OCI-LY7 (cell line): ENCODE data around the gene TNIK. TPM values are rescaled to one million over a fixed set of nuclear protein-coding genes. Genes with fewer than 3 reads are reported as not detected.

Source experiments
- BruUV-seq: library from RNA; stranded (reverse); fragments of 400-500 nt; replicated peaks from 2 replicates; lab custom pipeline; 2021; lab: Mats Ljungman, UMichigan
- CTCF ChIA-PET: fragments of 300-600 bp; sonication (Branson Sonifier 250); formaldehyde crosslinking; loops from one replicate; lab custom pipeline; 2022; ENCODE audit warnings: antibody characterized with exemption; ENCODE audit not compliant: unreplicated experiment; lab: Charles Lee
- POLR2A ChIA-PET: fragments of 300-600 bp; sonication (Branson Sonifier 250); formaldehyde crosslinking; loops from one replicate; lab custom pipeline; 2022; ENCODE audit warnings: antibody characterized with exemption; lab: Charles Lee
- DNase-seq: peaks from one replicate; pipeline ENCODE4 v3.0.0-alpha.2; 2015; ENCODE audit warnings: low spot score
- H2AFZ ChIP-seq: fragments of 200-600 bp; sonication (generic), shearing (Covaris generic); 2 replicates; pipeline ENCODE4 v1.6.1; 2014; ENCODE audit warnings: mild to moderate bottlenecking, antibody characterized with exemption, low read length, moderate library complexity
- H3K27ac ChIP-seq: fragments of 200-600 bp; sonication (generic); 2 replicates; pipeline ENCODE4 v1.5.1; 2014; ENCODE audit warnings: mixed run types, low read depth, mild to moderate bottlenecking, moderate library complexity, low read length, inconsistent platforms; ENCODE audit not compliant: poor library complexity, severe bottlenecking
- H3K36me3 ChIP-seq: fragments of 200-600 bp; sonication (generic); 2 replicates; pipeline ENCODE4 v1.6.1; 2014; ENCODE audit warnings: mild to moderate bottlenecking, antibody characterized with exemption, low read length, moderate library complexity, mixed read lengths; ENCODE audit not compliant: insufficient read depth
- H3K4me1 ChIP-seq: fragments of 200-600 bp; sonication (generic); 2 replicates; pipeline ENCODE4 v1.5.1; 2014; ENCODE audit warnings: mild to moderate bottlenecking, low read length; ENCODE audit not compliant: insufficient read depth, poor library complexity, severe bottlenecking
- H3K4me2 ChIP-seq: fragments of 200-600 bp; sonication (generic); 2 replicates; pipeline ENCODE4 v1.6.1; 2014; ENCODE audit warnings: mild to moderate bottlenecking, low read length
- H3K4me3 ChIP-seq: fragments of 200-600 bp; sonication (generic); 2 replicates; pipeline ENCODE4 v1.5.1; 2014; ENCODE audit warnings: mild to moderate bottlenecking, low read depth, low read length; ENCODE audit not compliant: poor library complexity, severe bottlenecking
- H3K79me2 ChIP-seq: fragments of 200-600 bp; sonication (generic); 2 replicates; pipeline ENCODE4 v1.6.1; 2016; ENCODE audit warnings: low read depth, mild to moderate bottlenecking, low read length, moderate library complexity, mixed read lengths; ENCODE audit not compliant: insufficient read depth
- H3K9me2 ChIP-seq: fragments of 200-600 bp; sonication (generic); 2 replicates; pipeline ENCODE4 v1.6.1; 2016; ENCODE audit warnings: mild to moderate bottlenecking, low read length, mixed read lengths; ENCODE audit not compliant: insufficient read depth
- H3K9me3 ChIP-seq: fragments of 200-600 bp; sonication (generic); 2 replicates; pipeline ENCODE4 v1.6.1; 2014; ENCODE audit warnings: mild to moderate bottlenecking, mixed run types, low read length, mixed read lengths
- H4K20me1 ChIP-seq: fragments of 200-600 bp; sonication (generic); 2 replicates; pipeline ENCODE4 v1.6.1; 2014; ENCODE audit warnings: mild to moderate bottlenecking, antibody characterized with exemption, low read length, moderate library complexity, mixed read lengths; ENCODE audit not compliant: insufficient read depth
- EZH2phosphoT487 ChIP-seq: fragments of 200-600 bp; sonication (generic); IDR thresholded peaks from 2 replicates; pipeline ENCODE4 v1.6.1; 2018; ENCODE audit warnings: low read depth, borderline replicate concordance, mild to moderate bottlenecking, mixed run types, antibody characterized with exemption, low read length, moderate library complexity, mixed read lengths
- intact Hi-C: fragments of 100-400 bp; cut with micrococcal nuclease; formaldehyde crosslinking; loops from one replicate; pipeline ENCODE4 v1.10.0; 2022; ENCODE audit not compliant: unreplicated experiment
- total RNA-seq, 2 experiments: library from RNA; depleted of rRNA in 1 of 2; stranded (reverse); fragments of >200 nt in 1 of 2; shearing (Covaris generic) in 1 of 2; gene quantifications; 2 replicates each; pipeline ENCODE4 v1.2.3, GENCODE V29; 2014 to 2022
- TF ChIP-seq, protein P1 (sequence below): fragments of 200-600 bp; sonication (generic); conservative IDR thresholded peaks from 2 replicates; pipeline ENCODE4 v1.5.1; 2014; ENCODE audit warnings: mild to moderate bottlenecking, antibody characterized with exemption, low read length, moderate library complexity, mixed read lengths

TNIK gene
- total RNA-seq, 2 experiments from 2014 or later: not detected

DNA sequence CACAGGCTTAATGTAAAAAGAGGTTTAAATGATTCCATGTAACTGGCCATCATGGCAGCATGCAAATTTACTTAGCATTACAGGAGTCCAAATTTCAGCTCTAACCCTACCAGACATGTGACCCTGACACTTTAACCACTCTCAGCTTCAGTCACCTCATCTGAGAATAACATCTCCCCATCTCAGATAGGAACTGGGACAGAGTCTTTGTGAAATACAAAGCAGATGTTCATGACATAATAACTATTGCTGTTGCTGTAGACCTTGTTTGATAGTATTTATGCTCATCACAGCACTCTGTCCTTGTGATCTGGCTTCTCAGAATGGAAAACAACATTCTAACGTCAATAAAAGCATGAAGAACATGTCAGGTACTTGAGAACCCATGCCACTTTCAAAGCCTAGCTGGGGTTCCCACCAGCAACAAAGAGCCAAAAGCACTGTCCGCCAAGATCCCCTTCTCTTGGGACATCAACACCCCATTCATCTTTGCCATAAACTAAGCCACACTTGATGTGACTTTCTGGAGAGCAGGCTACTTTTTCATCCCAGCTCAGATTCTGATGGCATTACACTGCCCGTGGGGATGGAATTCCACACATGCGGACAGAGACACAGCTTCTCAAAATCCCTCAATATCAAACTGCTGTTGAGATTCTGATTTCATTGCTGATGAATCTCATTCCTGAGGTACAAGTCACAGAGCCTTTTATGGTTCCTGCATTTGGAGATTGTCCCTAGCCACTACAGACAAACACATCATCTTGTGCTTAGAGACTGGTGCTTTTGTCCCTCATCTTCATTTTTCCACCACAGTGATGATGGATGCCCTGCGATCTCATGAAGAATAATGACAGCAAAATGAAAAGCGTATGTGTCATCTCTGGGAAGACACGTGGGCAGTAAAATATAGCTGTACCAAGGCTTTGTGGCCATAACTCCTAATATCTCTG is 202.7 kb downstream of the TNIK start:
- Histone ChIP-seq H3K36me3 (no peaks in the 10 kb centered on the region), H3K4me2 (0 out of 2 replicates have a peak overlapping the region, but pooled peaks have one; percentile 70), H3K79me2 (no peaks in the 10 kb centered on the region), H3K27ac (peak overlapping the region; percentile 91), H2AFZ (peak overlapping the region; percentile 75), H3K9me3 (no peaks in the 10 kb centered on the region; the same call in 1 of the 2 replicates), H3K4me1 (peaks cover 48% of the 10 kb centered on the region), H4K20me1 (no peaks in the 10 kb centered on the region), H3K9me2 (no peaks in the 10 kb centered on the region), H3K4me3 (no peak overlapping the region)
- no TSS peak for BruUV-seq
- ChIA-PET CTCF (interaction anchor here (1.3 kb wide), 1 partner anchor 9 kb away, joined by 3 read pairs; no protein-coding TSS in a partner anchor), POLR2A (interaction anchor here (0.6 to 1.7 kb wide), 8 partner anchors 8 to 877 kb away, joined by 3 to 6 read pairs (median 3); no protein-coding TSS in a partner anchor)
- intact Hi-C loops: no loop called here
- no peak for DNase-seq
- TF ChIP-seq, protein P1, sequence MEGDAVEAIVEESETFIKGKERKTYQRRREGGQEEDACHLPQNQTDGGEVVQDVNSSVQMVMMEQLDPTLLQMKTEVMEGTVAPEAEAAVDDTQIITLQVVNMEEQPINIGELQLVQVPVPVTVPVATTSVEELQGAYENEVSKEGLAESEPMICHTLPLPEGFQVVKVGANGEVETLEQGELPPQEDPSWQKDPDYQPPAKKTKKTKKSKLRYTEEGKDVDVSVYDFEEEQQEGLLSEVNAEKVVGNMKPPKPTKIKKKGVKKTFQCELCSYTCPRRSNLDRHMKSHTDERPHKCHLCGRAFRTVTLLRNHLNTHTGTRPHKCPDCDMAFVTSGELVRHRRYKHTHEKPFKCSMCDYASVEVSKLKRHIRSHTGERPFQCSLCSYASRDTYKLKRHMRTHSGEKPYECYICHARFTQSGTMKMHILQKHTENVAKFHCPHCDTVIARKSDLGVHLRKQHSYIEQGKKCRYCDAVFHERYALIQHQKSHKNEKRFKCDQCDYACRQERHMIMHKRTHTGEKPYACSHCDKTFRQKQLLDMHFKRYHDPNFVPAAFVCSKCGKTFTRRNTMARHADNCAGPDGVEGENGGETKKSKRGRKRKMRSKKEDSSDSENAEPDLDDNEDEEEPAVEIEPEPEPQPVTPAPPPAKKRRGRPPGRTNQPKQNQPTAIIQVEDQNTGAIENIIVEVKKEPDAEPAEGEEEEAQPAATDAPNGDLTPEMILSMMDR: no peak
- TF ChIP-seq EZH2phosphoT487: no peak

GRCh38 chr3:171256445-171257250 is 203.6 kb downstream of the TNIK start:
- no TSS peak for BruUV-seq
- Histone ChIP-seq H3K9me2 (no peaks in the 10 kb centered on the region), H3K36me3 (no peaks in the 10 kb centered on the region), H3K27ac (peak overlapping the region; percentile 91), H3K4me3 (peak overlapping the region; percentile 26), H3K9me3 (no peaks in the 10 kb centered on the region; the same call in 1 of the 2 replicates), H3K79me2 (no peaks in the 10 kb centered on the region), H3K4me1 (peaks cover 48% of the 10 kb centered on the region), H4K20me1 (no peaks in the 10 kb centered on the region), H2AFZ (peak overlapping the region; percentile 75), H3K4me2 (peak overlapping the region; percentile 70)
- no peak for DNase-seq
- intact Hi-C loops: no loop called here
- ChIA-PET CTCF (interaction anchor here (1.3 kb wide), 1 partner anchor 9 kb away, joined by 3 read pairs; no protein-coding TSS in a partner anchor), POLR2A (interaction anchor here (0.6 to 1.7 kb wide), 10 partner anchors 11 to 388 kb away, joined by 3 to 6 read pairs (median 3); no protein-coding TSS in a partner anchor)
- TF ChIP-seq EZH2phosphoT487: no peak
- TF ChIP-seq, protein P1: no peak
